ENCODE results near the gene PAK5. TPM values are rescaled to one million over a fixed set of nuclear protein-coding genes. Genes with fewer than 3 reads are reported as not detected.

Gene PAK5
- total RNA-seq, 4 donors from 2014 or later: 0.04 to 0.34 (median 0.24) TPM

DNA sequence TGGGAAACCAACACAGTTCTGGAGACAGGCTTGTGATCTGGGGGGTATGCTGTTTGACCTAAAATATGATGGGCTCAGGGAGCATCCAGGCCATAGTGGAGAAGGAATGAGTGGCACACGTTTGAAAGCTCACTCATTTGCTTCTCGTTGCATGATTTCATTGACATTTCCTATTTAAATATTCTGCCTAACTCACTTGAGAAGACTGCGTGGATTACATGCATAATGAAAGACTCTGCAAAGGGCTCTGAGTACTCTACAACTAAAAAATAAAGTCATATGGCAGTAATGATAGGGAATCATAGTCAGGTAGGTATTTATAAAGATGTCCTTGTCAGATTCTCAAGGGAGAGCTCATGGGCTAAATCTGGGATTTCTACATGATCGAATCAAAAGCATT is 206.6 kb downstream of the PAK5 start:
- WGBS, 2 donors: 63 to 67% methylated on average over 4 of the region's 4 CpGs
- no peak overlapping the region for H3K4me3 ChIP-seq
- no peaks in the 10 kb centered on the region for H3K4me1 ChIP-seq
- no peak overlapping the region for H3K27ac ChIP-seq
- TF ChIP-seq, protein P1, sequence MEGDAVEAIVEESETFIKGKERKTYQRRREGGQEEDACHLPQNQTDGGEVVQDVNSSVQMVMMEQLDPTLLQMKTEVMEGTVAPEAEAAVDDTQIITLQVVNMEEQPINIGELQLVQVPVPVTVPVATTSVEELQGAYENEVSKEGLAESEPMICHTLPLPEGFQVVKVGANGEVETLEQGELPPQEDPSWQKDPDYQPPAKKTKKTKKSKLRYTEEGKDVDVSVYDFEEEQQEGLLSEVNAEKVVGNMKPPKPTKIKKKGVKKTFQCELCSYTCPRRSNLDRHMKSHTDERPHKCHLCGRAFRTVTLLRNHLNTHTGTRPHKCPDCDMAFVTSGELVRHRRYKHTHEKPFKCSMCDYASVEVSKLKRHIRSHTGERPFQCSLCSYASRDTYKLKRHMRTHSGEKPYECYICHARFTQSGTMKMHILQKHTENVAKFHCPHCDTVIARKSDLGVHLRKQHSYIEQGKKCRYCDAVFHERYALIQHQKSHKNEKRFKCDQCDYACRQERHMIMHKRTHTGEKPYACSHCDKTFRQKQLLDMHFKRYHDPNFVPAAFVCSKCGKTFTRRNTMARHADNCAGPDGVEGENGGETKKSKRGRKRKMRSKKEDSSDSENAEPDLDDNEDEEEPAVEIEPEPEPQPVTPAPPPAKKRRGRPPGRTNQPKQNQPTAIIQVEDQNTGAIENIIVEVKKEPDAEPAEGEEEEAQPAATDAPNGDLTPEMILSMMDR (IDR thresholded peaks at IDR 0.05): no peak
- TF ChIP-seq POLR2A (IDR thresholded peaks at IDR 0.05): no peak
- no peaks in the 10 kb centered on the region for H3K27me3 ChIP-seq
- intact Hi-C loops (cut with DNase I): no loop called here
- no peaks in the 10 kb centered on the region for H3K9me3 ChIP-seq
- H3K36me3 ChIP-seq: no peaks in the 10 kb centered on the region
- no peak for DNase-seq

DNA sequence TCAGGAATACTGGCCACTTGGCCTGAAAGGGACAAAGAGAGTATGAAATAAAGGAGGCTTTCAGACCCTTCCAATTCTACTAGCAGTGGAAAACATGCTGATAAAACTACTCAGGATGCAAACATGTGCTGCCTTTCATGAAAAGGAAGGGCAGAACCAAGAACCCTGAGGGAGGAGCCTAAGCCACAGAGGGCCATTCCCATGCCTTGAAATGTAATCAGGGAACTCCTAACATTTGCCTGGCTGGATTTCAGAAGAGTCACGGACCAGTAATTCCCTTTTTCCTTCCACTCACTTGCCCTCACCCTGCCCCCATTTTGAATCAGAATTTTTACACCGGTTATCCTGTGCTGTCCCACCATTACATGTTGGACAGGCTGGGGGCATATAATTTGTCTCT is 208.3 kb downstream of the PAK5 start:
- DNase-seq: no peak
- no peaks in the 10 kb centered on the region for H3K27me3 ChIP-seq
- WGBS, 2 donors: 58 to 73% methylated on average over 2 of the region's 2 CpGs
- no peaks in the 10 kb centered on the region for H3K9me3 ChIP-seq
- no peaks in the 10 kb centered on the region for H3K4me1 ChIP-seq
- TF ChIP-seq, protein P1 (IDR thresholded peaks at IDR 0.05): no peak
- TF ChIP-seq POLR2A (IDR thresholded peaks at IDR 0.05): no peak
- no peak overlapping the region for H3K27ac ChIP-seq
- no peak overlapping the region for H3K4me3 ChIP-seq
- intact Hi-C loops (cut with DNase I): no loop called here
- no peaks in the 10 kb centered on the region for H3K36me3 ChIP-seq

DNA sequence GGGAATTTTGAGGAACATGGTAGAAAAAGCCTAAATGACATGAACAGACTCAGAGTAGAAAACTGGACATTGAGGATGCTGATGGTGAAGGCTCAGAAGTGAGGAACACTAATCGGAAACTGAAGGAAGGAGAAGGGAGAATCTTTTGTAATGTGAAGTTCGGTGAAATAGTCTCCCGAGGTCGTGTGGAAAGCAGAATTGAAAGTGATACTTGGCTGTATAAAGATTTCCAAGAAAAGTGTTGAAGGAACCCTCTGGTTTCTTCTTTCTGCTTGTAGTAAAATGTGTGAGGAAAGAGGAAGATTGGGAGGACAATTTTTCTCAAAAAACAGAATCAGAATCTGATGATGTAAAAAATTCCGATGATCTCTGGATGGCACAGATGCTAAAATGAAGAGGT is 209.0 kb downstream of the PAK5 start:
- H3K4me1 ChIP-seq: no peaks in the 10 kb centered on the region
- H3K9me3 ChIP-seq: no peaks in the 10 kb centered on the region
- no peaks in the 10 kb centered on the region for H3K27me3 ChIP-seq
- WGBS, 2 donors: 60 to 82% methylated on average over 5 of the region's 5 CpGs
- H3K36me3 ChIP-seq: no peaks in the 10 kb centered on the region
- intact Hi-C loops (cut with DNase I): no loop called here
- TF ChIP-seq POLR2A (IDR thresholded peaks at IDR 0.05): no peak
- TF ChIP-seq, protein P1 (IDR thresholded peaks at IDR 0.05): no peak
- no peak overlapping the region for H3K27ac ChIP-seq
- DNase-seq: no peak
- no peak overlapping the region for H3K4me3 ChIP-seq

DNA sequence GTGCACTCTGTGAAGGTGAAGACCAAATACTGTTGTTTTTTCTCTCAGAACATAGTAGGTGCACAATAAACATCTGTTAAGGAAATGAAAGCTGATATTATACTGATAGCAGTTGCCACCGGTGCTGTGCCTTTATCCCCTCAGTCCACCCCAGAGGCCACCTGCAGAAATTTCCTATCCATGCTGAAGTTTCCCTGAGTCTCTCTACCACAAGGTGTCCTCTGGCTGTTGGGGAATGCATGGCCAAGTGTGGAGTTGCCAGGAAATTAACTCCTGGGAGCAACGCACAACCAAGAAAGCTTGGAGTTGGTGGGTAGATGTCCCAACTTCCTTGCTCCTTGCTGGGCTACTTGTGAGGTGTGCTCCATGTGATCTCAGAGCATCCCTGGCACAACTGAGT is 210.3 kb downstream of the PAK5 start:
- no peaks in the 10 kb centered on the region for H3K36me3 ChIP-seq
- no peak overlapping the region for H3K27ac ChIP-seq
- no peaks in the 10 kb centered on the region for H3K4me1 ChIP-seq
- H3K9me3 ChIP-seq: peaks cover 0 to 1% (median 0%) of the 10 kb centered on the region in 3 donors
- intact Hi-C loops (cut with DNase I): no loop called here
- no peak overlapping the region for H3K4me3 ChIP-seq
- no peak for TF ChIP-seq POLR2A (IDR thresholded peaks at IDR 0.05)
- TF ChIP-seq, protein P1 (IDR thresholded peaks at IDR 0.05): no peak
- 90% methylated on average over 1 of the region's 2 CpGs for WGBS, 2 donors
- no peak for DNase-seq
- no peaks in the 10 kb centered on the region for H3K27me3 ChIP-seq

DNA sequence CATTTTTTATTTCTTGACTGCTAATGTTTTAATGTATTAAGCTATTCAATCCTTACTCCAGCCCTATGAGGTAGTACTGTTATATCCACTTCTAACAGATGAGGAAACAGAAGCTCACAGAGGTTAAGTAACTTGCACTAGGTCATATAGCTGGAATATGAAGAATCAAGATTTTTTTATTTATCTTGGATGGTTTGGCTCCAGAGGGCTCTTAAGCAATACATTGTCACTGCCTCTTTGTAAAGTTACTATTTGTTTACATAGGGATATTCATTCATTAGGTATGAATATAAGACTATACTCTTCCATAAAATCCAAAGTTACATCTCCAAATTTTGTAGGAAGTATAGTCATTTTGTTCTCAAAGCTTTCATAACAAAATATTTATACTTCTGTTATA is 210.7 kb downstream of the PAK5 start:
- H3K9me3 ChIP-seq: peaks cover 0 to 6% (median 0%) of the 10 kb centered on the region in 3 donors
- intact Hi-C loops (cut with DNase I): no loop called here
- H3K27ac ChIP-seq: no peak overlapping the region
- H3K4me1 ChIP-seq: no peaks in the 10 kb centered on the region
- H3K27me3 ChIP-seq: no peaks in the 10 kb centered on the region
- DNase-seq: no peak
- no peaks in the 10 kb centered on the region for H3K36me3 ChIP-seq
- TF ChIP-seq, protein P1 (IDR thresholded peaks at IDR 0.05): no peak
- TF ChIP-seq POLR2A (IDR thresholded peaks at IDR 0.05): no peak
- no peak overlapping the region for H3K4me3 ChIP-seq

All from esophagus squamous epithelium (tissue), 5 donors.